GM18517 (cell line): ENCODE data around the gene LPCAT4.
"Not testable (repeated sequence)": the region's sequence is repeated elsewhere in the genome, so short reads cannot be mapped to it uniquely, and the experiment has no call there.

Experiments
- ATAC-seq: cut with Tn5 transposase; IDR thresholded peaks from one replicate; pipeline ENCODE4 v1.9.1; 2021; ENCODE audit warnings: mild to moderate bottlenecking, moderate library complexity; ENCODE audit not compliant: unreplicated experiment

The LPCAT4 gene

GRCh38 chr15:34367101-34368081 lies at the start of gene LPCAT4:
LPCAT4 (minus strand) TSS chr15:34367196; CDS start chr15:34367100, 96 bp downstream.
- peak; percentile 78 for ATAC-seq

- not testable (repeated sequence) for ATAC-seq
These were observed 42.5 kb upstream of the LPCAT4 start for GRCh38 chr15:34409511-34409910.

GRCh38 chr15:34408973-34409372 lies 42.0 kb upstream of the LPCAT4 start:
- not testable (repeated sequence) for ATAC-seq

GRCh38 chr15:34403899-34404298 lies 36.9 kb upstream of the LPCAT4 start:
- ATAC-seq, result not testable (repeated sequence)

GRCh38 chr15:34403160-34403598 lies 36.2 kb upstream of the LPCAT4 start:
- ATAC-seq, result peak; percentile 56

- ATAC-seq, result not testable (repeated sequence)
These were observed 30.8 kb upstream of the LPCAT4 start for GRCh38 chr15:34397637-34398259.

- not testable (repeated sequence) for ATAC-seq
These were observed 26.0 kb upstream of the LPCAT4 start for GRCh38 chr15:34392981-34393380.

GRCh38 chr15:34389594-34390086 lies 22.6 kb upstream of the LPCAT4 start:
- not testable (repeated sequence) for ATAC-seq

GRCh38 chr15:34381829-34382521 lies 15.0 kb upstream of the LPCAT4 start:
- ATAC-seq, result not testable (repeated sequence)

GRCh38 chr15:34380491-34380890 lies 13.5 kb upstream of the LPCAT4 start:
- ATAC-seq, result not testable (repeated sequence)

GRCh38 chr15:34376856-34377255 lies 9.9 kb upstream of the LPCAT4 start:
- ATAC-seq, result no peak

GRCh38 chr15:34375541-34375940 lies 8.5 kb upstream of the LPCAT4 start:
- ATAC-seq, result not testable (repeated sequence)

- ATAC-seq, result no peak
These were observed 7.8 kb upstream of the LPCAT4 start for GRCh38 chr15:34374816-34375215.

GRCh38 chr15:34373951-34374350 lies 7.0 kb upstream of the LPCAT4 start:
- ATAC-seq, result no peak

GRCh38 chr15:34370643-34371042 lies 3.6 kb upstream of the LPCAT4 start:
- ATAC-seq, result no peak

- ATAC-seq, result no peak
These were observed 3.1 kb upstream of the LPCAT4 start for GRCh38 chr15:34370129-34370528.

GRCh38 chr15:34366271-34367065 lies 528 bp downstream of the LPCAT4 start:
- ATAC-seq, result no peak

- no peak for ATAC-seq
These were observed 1.2 kb downstream of the LPCAT4 start for GRCh38 chr15:34365836-34366235.

- no peak for ATAC-seq
These were observed 1.7 kb downstream of the LPCAT4 start for GRCh38 chr15:34365091-34365825.
